SK-N-SH (cell line): ENCODE measurements around the gene TBX18. TPM values are rescaled to one million over a fixed set of nuclear protein-coding genes. Genes with fewer than 3 reads are reported as not detected.

ENCODE experiments used
- CTCF ChIA-PET: fragments of 300-600, 350-600 bp; formaldehyde crosslinking; extraction: SDS; loops from one replicate; lab custom pipeline; 2021; lab: Yijun Ruan, JAX
- POLR2A ChIA-PET: fragments of 350-600 bp; sonication (Branson Sonifier 250); formaldehyde crosslinking; extraction: SDS; loops from one replicate; lab custom pipeline; 2020; ENCODE audit warnings: antibody characterized with exemption, inconsistent platforms; lab: Yijun Ruan, JAX
- DNase-seq: peaks from one replicate; pipeline ENCODE4 v3.0.0; 2012
- H2AFZ ChIP-seq: fragments of 200-600 bp; sonication (generic); 2 replicates; pipeline ENCODE4 v1.8.1; 2016; ENCODE audit warnings: antibody characterized with exemption, mild to moderate bottlenecking, low read depth
- H3F3A ChIP-seq: fragments of 200-600 bp; sonication (generic); replicated peaks from 2 replicates; pipeline ENCODE3; 2016; ENCODE audit warnings: antibody characterized with exemption, mild to moderate bottlenecking; ENCODE audit not compliant: insufficient read depth
- H3K27ac ChIP-seq, 2 experiments: fragments of 200-500 bp in 1 of 2; fragments of 200-600 bp in 1 of 2; sonication (Bioruptor generic) in 1 of 2; sonication (generic), shearing (Covaris generic) in 1 of 2; 2 replicates each; pipeline versions ENCODE4 v1.5.1 to v1.6.1; 2014 to 2016; ENCODE audit warnings: low read depth in 2 of 2, inconsistent platforms in 1 of 2, low read length in 1 of 2, mild to moderate bottlenecking in 1 of 2, mixed read lengths in 1 of 2
- H3K27me3 ChIP-seq: fragments of 200-600 bp; sonication (generic), shearing (Covaris generic); 2 replicates; pipeline ENCODE4 v1.6.1; 2016; ENCODE audit warnings: mixed run types; ENCODE audit not compliant: insufficient read depth
- H3K36me3 ChIP-seq, 2 experiments: fragments of 200-500 bp in 1 of 2; fragments of 200-600 bp in 1 of 2; sonication (Bioruptor generic) in 1 of 2; sonication (generic) in 1 of 2; replicated peaks in 1 of 2; 2 replicates each; pipeline versions ENCODE3 to v1.5.1; 2014 to 2016; ENCODE audit warnings: low read length in 1 of 2, mild to moderate bottlenecking in 1 of 2; ENCODE audit not compliant: insufficient read depth in 2 of 2, control insufficient read depth in 1 of 2
- H3K4me1 ChIP-seq, 2 experiments: fragments of 200-500 bp in 1 of 2; fragments of 200-600 bp in 1 of 2; sonication (Bioruptor generic) in 1 of 2; sonication (generic), shearing (Covaris generic) in 1 of 2; 2 replicates each; pipeline versions ENCODE4 v1.5.1 to v1.6.1; 2014 to 2016; ENCODE audit warnings: low read depth in 1 of 2, low read length in 1 of 2, mixed run types in 1 of 2; ENCODE audit not compliant: insufficient read depth in 2 of 2, control insufficient read depth in 1 of 2
- H3K4me2 ChIP-seq: fragments of 200-600 bp; sonication (generic), shearing (Covaris generic); 2 replicates; pipeline ENCODE4 v1.6.1; 2017; ENCODE audit warnings: mixed run types
- H3K4me3 ChIP-seq, 2 experiments: fragments of 200-500 bp in 1 of 2; fragments of 200-600 bp in 1 of 2; sonication (Bioruptor generic) in 1 of 2; sonication (generic), shearing (Covaris generic) in 1 of 2; 2 replicates each; pipeline versions ENCODE4 v1.5.1 to v1.8.1; 2014 to 2016; ENCODE audit warnings: low read depth in 2 of 2, inconsistent platforms in 1 of 2, low read length in 1 of 2, mild to moderate bottlenecking in 1 of 2, mixed read lengths in 1 of 2, moderate library complexity in 1 of 2
- H3K79me2 ChIP-seq: fragments of 200-600 bp; sonication (generic); 2 replicates; pipeline ENCODE4 v1.8.1; 2017; ENCODE audit warnings: mild to moderate bottlenecking; ENCODE audit not compliant: insufficient read depth
- H3K9ac ChIP-seq: fragments of 200-600 bp; sonication (generic); 2 replicates; pipeline ENCODE4 v1.6.1; 2017; ENCODE audit warnings: mixed run types
- H3K9me2 ChIP-seq: fragments of 200-600 bp; sonication (generic); 2 replicates; pipeline ENCODE4 v1.6.1; 2017; ENCODE audit warnings: mixed run types
- H3K9me3 ChIP-seq: fragments of 200-600 bp; sonication (generic); 2 replicates; pipeline ENCODE4 v1.6.1; 2017; ENCODE audit warnings: mixed run types, mild to moderate bottlenecking, moderate library complexity
- H4K20me1 ChIP-seq: fragments of 200-600 bp; sonication (generic); 2 replicates; pipeline ENCODE4 v1.6.1; 2017; ENCODE audit warnings: mild to moderate bottlenecking, mixed run types; ENCODE audit not compliant: insufficient read depth
- CHD2 ChIP-seq: fragments of 150-350 bp; IDR thresholded peaks from 2 replicates; pipeline ENCODE4 v1.6.1; 2018; ENCODE audit warnings: low read length; ENCODE audit not compliant: partially characterized antibody
- ELF1 ChIP-seq: IDR thresholded peaks from 2 replicates; pipeline ENCODE4 v1.4.0; 2012
- EZH2phosphoT487 ChIP-seq: fragments of 200-600 bp; sonication (generic); IDR thresholded peaks from 2 replicates; pipeline ENCODE4 v1.6.1; 2017; ENCODE audit warnings: low read depth, mixed run types, mild to moderate bottlenecking, antibody characterized with exemption, moderate library complexity, borderline replicate concordance
- FOXJ3 ChIP-seq: sonication (generic); formaldehyde crosslinking; IDR thresholded peaks from 2 replicates; pipeline ENCODE4 v1.5.1; 2020; ENCODE audit warnings: mild to moderate bottlenecking, missing genetic modification reagents
- JUND ChIP-seq: IDR thresholded peaks from 2 replicates; pipeline ENCODE4 v1.4.0; 2012
- MEF2A ChIP-seq: IDR thresholded peaks from 2 replicates; pipeline ENCODE4 v1.4.0; 2012; ENCODE audit warnings: low read depth, borderline replicate concordance
- MXI1 ChIP-seq: IDR thresholded peaks from 2 replicates; pipeline ENCODE4 v1.6.1; 2012; ENCODE audit warnings: mild to moderate bottlenecking, low read depth, low read length, improper control_type of control experiment
- NFIC ChIP-seq: IDR thresholded peaks from 2 replicates; pipeline ENCODE4 v1.4.0; 2012; ENCODE audit warnings: borderline replicate concordance
- NRF1 ChIP-seq: IDR thresholded peaks from 2 replicates; pipeline ENCODE4 v1.6.1; 2012; ENCODE audit warnings: low read depth, mild to moderate bottlenecking, low read length
- RFX5 ChIP-seq: IDR thresholded peaks from 2 replicates; pipeline ENCODE4 v1.6.1; 2012; ENCODE audit warnings: mild to moderate bottlenecking, improper control_type of control experiment, low read length
- SMC3 ChIP-seq: IDR thresholded peaks from 2 replicates; pipeline ENCODE4 v1.6.1; 2012; ENCODE audit warnings: low read depth, low read length, improper control_type of control experiment
- TEAD4 ChIP-seq: IDR thresholded peaks from 2 replicates; pipeline ENCODE4 v1.4.0; 2012; ENCODE audit warnings: mild to moderate bottlenecking, borderline replicate concordance; ENCODE audit not compliant: insufficient read depth
- WGBS: methylation state at CpG from one replicate; pipeline ENCODE4 v1.1.6; 2017; ENCODE audit warnings: low lambda C conversion rate; 5-methylcytosine and 5-hydroxymethylcytosine counted together
- polyA plus RNA-seq, 3 experiments: library from polyadenylated mRNA; depleted of rRNA; stranded (reverse); fragments of >200 nt; gene quantifications; 2 replicates each; pipeline ENCODE4 v1.2.3, GENCODE V29; 2012
- TF ChIP-seq, protein P1 (sequence below): IDR thresholded peaks from 2 replicates; pipeline ENCODE4 v1.4.0; 2012; ENCODE audit warnings: low read depth
- TF ChIP-seq, protein P2 (sequence below): fragments of 150-350 bp; IDR thresholded peaks from 2 replicates; pipeline ENCODE4 v1.6.1; 2017; ENCODE audit warnings: antibody characterized with exemption, low read length, low read depth, borderline replicate concordance
- TF ChIP-seq, protein P3 (sequence below): IDR thresholded peaks from 2 replicates; pipeline ENCODE4 v1.4.0; 2012; ENCODE audit warnings: low read depth, borderline replicate concordance

Gene TBX18
- polyA plus RNA-seq, 1 of the 3 experiments (the other 2 are of a cell fraction), result 19.3 TPM

DNA sequence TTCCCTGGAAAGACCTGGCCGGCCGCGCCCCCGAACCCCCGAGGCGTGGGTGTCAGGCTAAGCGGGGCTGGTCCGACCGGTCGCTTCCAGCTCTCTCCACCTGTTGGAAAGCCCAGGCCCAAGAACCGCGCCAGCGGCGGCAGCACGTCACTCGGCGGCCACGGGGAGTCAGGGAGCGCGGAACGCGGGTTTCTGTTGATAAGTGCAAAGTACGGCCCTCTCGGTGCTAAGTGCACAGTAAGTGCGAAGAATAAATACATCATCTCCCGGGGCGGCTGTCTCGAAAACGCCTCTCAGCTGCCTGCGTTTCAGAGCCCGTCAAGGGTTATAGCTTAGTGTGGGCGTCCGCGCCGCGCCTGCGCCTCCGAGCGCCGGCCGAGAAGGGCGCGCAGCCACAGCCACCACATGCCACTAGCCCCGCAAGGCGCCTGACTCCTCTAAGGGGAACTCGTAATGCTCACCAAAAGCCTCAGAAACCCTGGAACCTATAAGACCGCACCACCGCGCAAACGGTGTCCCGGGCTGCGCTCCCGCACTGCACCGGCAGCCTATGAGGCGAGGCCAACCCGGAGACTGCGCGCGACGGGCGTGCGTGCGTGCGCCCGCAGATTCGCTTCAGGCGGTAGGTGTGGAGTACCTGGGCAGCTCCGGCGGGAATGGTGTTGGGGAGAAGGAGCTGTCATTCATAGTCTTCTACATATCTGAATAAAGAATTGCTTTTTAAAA lies 9.2 kb upstream of the TBX18 start:
- Histone ChIP-seq H3K4me1 (peaks cover 0 to 7% of the 10 kb centered on the region in 2 experiments; a peak in 1 of 4 replicates), H2AFZ (peak overlapping the region; percentile 80; the same call in 1 of the 2 replicates), H3K79me2 (no peaks in the 10 kb centered on the region), H3K27me3 (peaks cover 88% of the 10 kb centered on the region), H3K4me2 (peak overlapping the region; percentile 81), H3K27ac (no peak overlapping the region), H3K9me2 (no peaks in the 10 kb centered on the region), H3K9me3 (no peaks in the 10 kb centered on the region), H3K4me3 (peak overlapping the region; percentile 43 to 54), H3K9ac (no peak overlapping the region), H3F3A (peaks cover 4% of the 10 kb centered on the region), H4K20me1 (no peaks in the 10 kb centered on the region), H3K36me3 (no peaks in the 10 kb centered on the region)
- DNase-seq, result peak; percentile 53
- ChIA-PET CTCF (interaction anchor here (0.7 to 2.3 kb wide), 4 partner anchors 12 to 550 kb away, joined by 3 to 9 read pairs (median 4); no protein-coding TSS in a partner anchor), POLR2A (no interaction called here)
- no peak for TF ChIP-seq ELF1
- TF ChIP-seq JUND, result no peak
- no peak for TF ChIP-seq CHD2
- TF ChIP-seq EZH2phosphoT487, result peak; percentile 16; the same call in 1 of the 2 replicates
- TF ChIP-seq NRF1, result peak; percentile 38; the same call in 1 of the 2 replicates
- TF ChIP-seq MEF2A, result no peak
- TF ChIP-seq, protein P1, sequence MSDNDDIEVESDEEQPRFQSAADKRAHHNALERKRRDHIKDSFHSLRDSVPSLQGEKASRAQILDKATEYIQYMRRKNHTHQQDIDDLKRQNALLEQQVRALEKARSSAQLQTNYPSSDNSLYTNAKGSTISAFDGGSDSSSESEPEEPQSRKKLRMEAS, result peak; percentile 72; the same call in 1 of the 2 replicates
- TF ChIP-seq FOXJ3 (CRISPR knock-in tag), result no peak
- no peak for TF ChIP-seq NFIC
- TF ChIP-seq SMC3, result no peak
- TF ChIP-seq TEAD4, result no peak
- no peak for TF ChIP-seq MXI1
- 3% methylated on average over 28 of the region's 69 CpGs for WGBS

DNA sequence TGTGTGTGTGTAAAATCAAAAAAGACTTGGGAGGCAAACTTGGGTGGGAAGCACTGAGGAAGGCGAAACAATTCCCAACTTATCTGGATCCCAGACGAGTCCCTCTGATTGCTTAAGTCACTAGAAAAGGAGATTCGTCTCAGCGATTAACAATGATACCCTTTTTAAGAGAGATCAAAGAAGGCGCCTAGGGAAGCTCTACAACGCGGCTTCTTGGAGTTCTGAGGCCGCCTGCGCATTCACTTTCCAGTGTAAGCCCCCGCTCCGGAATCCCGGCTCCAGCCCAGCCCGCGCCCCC lies 8.7 kb upstream of the TBX18 start:
- Histone ChIP-seq H3K36me3 (no peaks in the 10 kb centered on the region), H3K4me2 (peak overlapping the region; percentile 81; the same call in 1 of the 2 replicates), H3K9me3 (no peaks in the 10 kb centered on the region), H4K20me1 (no peaks in the 10 kb centered on the region), H3K79me2 (no peaks in the 10 kb centered on the region), H3K27ac (no peak overlapping the region), H3K4me3 (peak overlapping the region in 1 of 2 experiments; percentile 54; a peak in 1 of 4 replicates), H3F3A (peaks cover 4% of the 10 kb centered on the region), H2AFZ (peak overlapping the region; percentile 80; the same call in 1 of the 2 replicates), H3K27me3 (peaks cover 89% of the 10 kb centered on the region), H3K9ac (no peak overlapping the region), H3K4me1 (peaks cover 0 to 7% of the 10 kb centered on the region in 2 experiments; a peak in 1 of 4 replicates), H3K9me2 (no peaks in the 10 kb centered on the region)
- TF ChIP-seq, protein P2, sequence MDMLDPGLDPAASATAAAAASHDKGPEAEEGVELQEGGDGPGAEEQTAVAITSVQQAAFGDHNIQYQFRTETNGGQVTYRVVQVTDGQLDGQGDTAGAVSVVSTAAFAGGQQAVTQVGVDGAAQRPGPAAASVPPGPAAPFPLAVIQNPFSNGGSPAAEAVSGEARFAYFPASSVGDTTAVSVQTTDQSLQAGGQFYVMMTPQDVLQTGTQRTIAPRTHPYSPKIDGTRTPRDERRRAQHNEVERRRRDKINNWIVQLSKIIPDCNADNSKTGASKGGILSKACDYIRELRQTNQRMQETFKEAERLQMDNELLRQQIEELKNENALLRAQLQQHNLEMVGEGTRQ, result no peak
- TF ChIP-seq NFIC (no peak), RFX5 (no peak), ELF1 (no peak), SMC3 (no peak)
- TF ChIP-seq, protein P3, sequence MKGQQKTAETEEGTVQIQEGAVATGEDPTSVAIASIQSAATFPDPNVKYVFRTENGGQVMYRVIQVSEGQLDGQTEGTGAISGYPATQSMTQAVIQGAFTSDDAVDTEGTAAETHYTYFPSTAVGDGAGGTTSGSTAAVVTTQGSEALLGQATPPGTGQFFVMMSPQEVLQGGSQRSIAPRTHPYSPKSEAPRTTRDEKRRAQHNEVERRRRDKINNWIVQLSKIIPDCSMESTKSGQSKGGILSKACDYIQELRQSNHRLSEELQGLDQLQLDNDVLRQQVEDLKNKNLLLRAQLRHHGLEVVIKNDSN, result no peak
- CTCF ChIA-PET, result no interaction called here
- POLR2A ChIA-PET, result no interaction called here
- WGBS, result 9% methylated on average over 9 of the region's 14 CpGs
- DNase-seq, result no peak
